C4-2B (cell line): ENCODE results near the gene MRAP2.
"Not testable (repeated sequence)": the region's sequence is repeated elsewhere in the genome, so short reads cannot be mapped to it uniquely, and the experiment has no call there.

Experiments used
- H3K27ac ChIP-seq: fragments of 450-650 bp; 2 replicates; pipeline ENCODE4 v1.5.1; 2017
- ZFX ChIP-seq: fragments of 450-650 bp; IDR thresholded peaks from 2 replicates; pipeline ENCODE4 v1.6.1; 2017
- TF ChIP-seq, protein P1 (sequence below): fragments of 450-650 bp; conservative IDR thresholded peaks from 2 replicates; pipeline ENCODE4 v1.5.1; 2017; ENCODE audit warnings: mild to moderate bottlenecking

Gene MRAP2

GRCh38 chr6:84018453-84019061, 15.0 kb upstream of the MRAP2 start:
- TF ChIP-seq ZFX, result no peak
- TF ChIP-seq, protein P1, sequence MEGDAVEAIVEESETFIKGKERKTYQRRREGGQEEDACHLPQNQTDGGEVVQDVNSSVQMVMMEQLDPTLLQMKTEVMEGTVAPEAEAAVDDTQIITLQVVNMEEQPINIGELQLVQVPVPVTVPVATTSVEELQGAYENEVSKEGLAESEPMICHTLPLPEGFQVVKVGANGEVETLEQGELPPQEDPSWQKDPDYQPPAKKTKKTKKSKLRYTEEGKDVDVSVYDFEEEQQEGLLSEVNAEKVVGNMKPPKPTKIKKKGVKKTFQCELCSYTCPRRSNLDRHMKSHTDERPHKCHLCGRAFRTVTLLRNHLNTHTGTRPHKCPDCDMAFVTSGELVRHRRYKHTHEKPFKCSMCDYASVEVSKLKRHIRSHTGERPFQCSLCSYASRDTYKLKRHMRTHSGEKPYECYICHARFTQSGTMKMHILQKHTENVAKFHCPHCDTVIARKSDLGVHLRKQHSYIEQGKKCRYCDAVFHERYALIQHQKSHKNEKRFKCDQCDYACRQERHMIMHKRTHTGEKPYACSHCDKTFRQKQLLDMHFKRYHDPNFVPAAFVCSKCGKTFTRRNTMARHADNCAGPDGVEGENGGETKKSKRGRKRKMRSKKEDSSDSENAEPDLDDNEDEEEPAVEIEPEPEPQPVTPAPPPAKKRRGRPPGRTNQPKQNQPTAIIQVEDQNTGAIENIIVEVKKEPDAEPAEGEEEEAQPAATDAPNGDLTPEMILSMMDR, result no peak
- H3K27ac ChIP-seq, result no peak overlapping the region

DNA sequence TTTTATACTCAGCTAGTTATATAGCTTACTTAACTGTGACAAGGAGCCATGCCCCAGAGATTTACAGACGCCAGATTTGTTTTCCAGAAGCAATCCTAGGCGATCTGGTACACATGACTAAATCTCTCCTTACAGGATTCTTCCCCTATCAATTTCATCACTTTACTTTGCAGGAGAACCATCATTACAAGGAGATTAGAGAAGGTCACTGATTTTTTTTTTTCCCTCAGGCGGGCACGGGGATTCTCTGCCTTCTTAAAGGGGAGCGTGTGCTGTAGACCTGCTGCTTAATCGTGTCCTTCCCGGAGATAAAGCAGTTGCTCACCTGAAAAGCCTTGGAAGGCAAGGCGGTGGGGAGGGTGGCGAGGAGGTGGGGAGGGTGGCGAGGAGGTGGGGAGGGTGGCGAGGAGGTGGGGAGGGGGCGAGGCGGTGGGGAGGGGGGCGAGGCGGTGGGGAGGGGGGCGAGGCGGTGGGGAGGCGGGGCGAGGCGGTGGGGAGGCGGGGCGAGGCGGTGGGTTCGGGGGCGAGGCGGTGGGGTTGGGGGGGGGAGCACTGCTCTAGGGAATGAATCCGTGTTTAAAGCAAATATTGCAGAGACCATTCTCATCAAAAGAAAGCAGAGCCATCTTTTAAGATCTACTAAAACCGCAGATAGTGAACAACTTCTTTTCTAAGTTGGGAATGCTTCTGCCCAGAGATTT, 14.3 kb upstream of the MRAP2 start:
- H3K27ac ChIP-seq, result no peak overlapping the region
- TF ChIP-seq, protein P1, result no peak
- no peak for TF ChIP-seq ZFX

DNA sequence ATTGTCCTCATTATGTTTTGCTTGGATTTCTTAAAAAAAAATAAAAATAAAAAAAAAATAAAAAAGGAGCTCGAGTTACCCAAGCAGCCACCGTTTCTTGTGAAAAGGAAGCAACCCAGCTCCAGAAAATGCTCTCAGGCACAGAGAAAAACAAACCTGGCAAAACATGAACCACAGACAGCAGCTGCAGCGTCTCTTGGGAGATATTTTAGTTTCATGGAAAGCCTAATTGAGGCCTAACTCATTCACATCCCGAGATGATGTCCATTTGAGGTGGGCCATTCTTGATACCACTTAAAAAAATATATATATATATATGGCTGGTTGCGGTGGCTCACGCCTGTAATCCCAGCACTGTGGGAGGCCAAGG, 13.7 kb upstream of the MRAP2 start:
- no peak overlapping the region for H3K27ac ChIP-seq
- TF ChIP-seq, protein P1, result no peak
- TF ChIP-seq ZFX, result no peak

- TF ChIP-seq ZFX, result no peak
- TF ChIP-seq, protein P1, result no peak
These were observed 11.9 kb upstream of the MRAP2 start for GRCh38 chr6:84021625-84022024.

GRCh38 chr6:84026721-84027164, 6.8 kb upstream of the MRAP2 start:
- no peak overlapping the region for H3K27ac ChIP-seq
- TF ChIP-seq, protein P1, result no peak

More at GRCh38 chr6:84021625-84022024, 11.9 kb upstream of the MRAP2 start:
- H3K27ac ChIP-seq, result no peak overlapping the region

- TF ChIP-seq, protein P1, result no peak
- no peak for TF ChIP-seq ZFX
- H3K27ac ChIP-seq, result no peak overlapping the region
These were observed 6.0 kb upstream of the MRAP2 start for GRCh38 chr6:84027340-84028181.

DNA sequence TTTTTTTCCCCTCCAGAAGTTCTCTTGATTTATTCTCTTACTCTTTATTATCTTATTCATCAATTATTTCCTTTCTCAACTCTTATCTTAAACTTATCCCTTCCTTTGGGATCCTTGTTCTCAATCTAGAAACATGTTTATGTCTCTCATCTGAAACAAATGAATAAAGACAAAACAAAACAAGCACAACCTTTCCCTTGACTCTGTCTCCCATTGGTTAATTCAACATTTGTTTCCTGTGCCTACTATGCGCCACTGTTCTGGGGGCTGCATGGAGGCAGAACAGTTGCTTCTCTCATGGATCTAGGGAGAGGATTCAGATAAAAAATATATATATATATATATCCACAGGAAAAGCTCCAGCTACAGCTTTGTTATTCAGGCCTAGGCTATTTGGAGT, 5.2 kb upstream of the MRAP2 start:
- TF ChIP-seq, protein P1, result no peak
- H3K27ac ChIP-seq, result no peak overlapping the region

- H3K27ac ChIP-seq, result not testable (repeated sequence)
These were observed 1.6 kb upstream of the MRAP2 start for GRCh38 chr6:84032000-84032399.
